CD4-positive, alpha-beta T cell (primary cell): ENCODE measurements around the gene RBP3. TPM values are rescaled to one million over a fixed set of nuclear protein-coding genes. Genes with fewer than 3 reads are reported as not detected.

Experiments used
- ATAC-seq: fragments of 200-7000 bp; cut with Tn5 transposase; one replicate; pipeline ENCODE4 v1.10.0; 2022; ENCODE audit warnings: mild to moderate bottlenecking; ENCODE audit not compliant: poor library complexity
- CTCF ChIA-PET: fragments of 350-600 bp; sonication (Branson Sonifier 250); formaldehyde crosslinking; loops from one replicate; lab custom pipeline; 2021; ENCODE audit warnings: antibody characterized with exemption, inconsistent platforms; lab: Charles Lee
- POLR2A ChIA-PET: fragments of 350-600 bp; sonication (Branson Sonifier 250); formaldehyde crosslinking; loops from one replicate; lab custom pipeline; 2021; ENCODE audit warnings: antibody characterized with exemption, inconsistent platforms; lab: Charles Lee
- DNase-seq, 14 experiments: peaks; one replicate each; pipeline ENCODE4 v3.0.0-alpha.2; 2013 to 2020; ENCODE audit warnings: mixed read lengths in 2 of 14
- H3K27ac ChIP-seq, 2 donors: one replicate each; pipeline versions ENCODE4 v1.5.1 to v1.7.0; 2013; ENCODE audit warnings: low read length in 2 of 2, low read depth in 1 of 2, mild to moderate bottlenecking in 1 of 2
- H3K27me3 ChIP-seq, 2 experiments: 1 replicate in 1 of 2; 2 replicates in 1 of 2; pipeline versions ENCODE4 v1.6.1 to v1.7.0; 2013; ENCODE audit warnings: low read length in 2 of 2, control low read depth in 1 of 2, mild to moderate bottlenecking in 1 of 2, moderate library complexity in 1 of 2; ENCODE audit not compliant: insufficient read depth in 2 of 2, control insufficient read depth in 1 of 2
- H3K36me3 ChIP-seq: one replicate; pipeline ENCODE4 v1.6.1; 2013; ENCODE audit warnings: low read length, control low read depth; ENCODE audit not compliant: insufficient read depth
- H3K4me1 ChIP-seq: one replicate; pipeline ENCODE4 v1.6.1; 2013; ENCODE audit warnings: low read length, control low read depth; ENCODE audit not compliant: insufficient read depth
- H3K4me3 ChIP-seq: one replicate; pipeline ENCODE4 v1.5.1; 2013; ENCODE audit warnings: mild to moderate bottlenecking, low read length, moderate library complexity
- H3K9me3 ChIP-seq, 2 experiments: 1 replicate in 1 of 2; 2 replicates in 1 of 2; pipeline versions ENCODE4 v1.6.1 to v1.7.0; 2013; ENCODE audit warnings: low read length in 2 of 2, mild to moderate bottlenecking in 2 of 2, control low read depth in 1 of 2, moderate library complexity in 1 of 2; ENCODE audit not compliant: control insufficient read depth in 1 of 2, insufficient read depth in 1 of 2
- H3K27ac Mint-ChIP-seq: one replicate; pipeline ENCODE4 v1.8.0; 2020; ENCODE audit warnings: mixed read lengths
- H3K27me3 Mint-ChIP-seq: one replicate; pipeline ENCODE4 v1.8.0; 2021; ENCODE audit warnings: mixed read lengths
- H3K36me3 Mint-ChIP-seq: one replicate; pipeline ENCODE4 v1.8.0; 2021; ENCODE audit warnings: low read depth, mixed read lengths
- H3K4me1 Mint-ChIP-seq: one replicate; pipeline ENCODE4 v1.8.0; 2021; ENCODE audit warnings: low read depth, mixed read lengths
- H3K4me3 Mint-ChIP-seq: one replicate; pipeline ENCODE4 v1.8.0; 2020; ENCODE audit warnings: mild to moderate bottlenecking, mixed read lengths
- H3K9me3 Mint-ChIP-seq: one replicate; pipeline ENCODE4 v1.8.0; 2020; ENCODE audit warnings: mixed read lengths
- CTCF ChIP-seq: fragments of 200-600 bp; IDR thresholded peaks from one replicate; pipeline ENCODE4 v1.8.0; 2022; ENCODE audit warnings: antibody characterized with exemption, mild to moderate bottlenecking
- intact Hi-C, 2 experiments: fragments of 100-400 bp; cut with DNase I in 1 of 2; cut with micrococcal nuclease in 1 of 2; formaldehyde crosslinking; loops; one replicate each; pipeline versions ENCODE4 v1.15.1 to v1.9.0; 2023 to 2025; cut with DNase I, micrococcal nuclease
- total RNA-seq, 174 experiments: library from RNA in 2 of 174; stranded (reverse) in 2 of 174; gene quantifications; one replicate each; pipeline ENCODE4 v1.2.3 and lab custom pipeline; 2021 to 2026

The RBP3 gene
- total RNA-seq, 2 experiments from 2014 or later = not detected

- Histone ChIP-seq H3K36me3 (no peaks in the 10 kb centered on the region), H3K27ac (no peak overlapping the region), H3K27me3 (no peaks in the 10 kb centered on the region), H3K4me3 (no peak overlapping the region), H3K4me1 (no peaks in the 10 kb centered on the region), H3K9me3 (no peaks in the 10 kb centered on the region)
- intact Hi-C loops = no loop called here
- no peak for TF ChIP-seq CTCF
- ChIA-PET POLR2A (no interaction called here), CTCF (no interaction called here)
- no peak for ATAC-seq
- Mint-ChIP-seq H3K27ac (no peak overlapping the region), H3K4me1 (no peaks in the 10 kb centered on the region), H3K27me3 (no peaks in the 10 kb centered on the region), H3K36me3 (no peaks in the 10 kb centered on the region), H3K4me3 (no peak overlapping the region), H3K9me3 (no peaks in the 10 kb centered on the region)
- DNase-seq = no peak
These were observed 8.5 kb downstream of the RBP3 start for GRCh38 chr10:47356708-47357107.

- no peaks in the 10 kb centered on the region for H3K27me3 Mint-ChIP-seq
- DNase-seq (no peak), ATAC-seq (no peak)
- no peaks in the 10 kb centered on the region for H3K9me3 Mint-ChIP-seq
- POLR2A ChIA-PET = no interaction called here
- H3K4me3 ChIP-seq = no peak overlapping the region
- H3K4me3 Mint-ChIP-seq = no peak overlapping the region
- H3K36me3 ChIP-seq = no peaks in the 10 kb centered on the region
- intact Hi-C loops = no loop called here
- H3K27me3 ChIP-seq = no peaks in the 10 kb centered on the region
- no peaks in the 10 kb centered on the region for H3K4me1 ChIP-seq
- no peaks in the 10 kb centered on the region for H3K4me1 Mint-ChIP-seq
- no peak for TF ChIP-seq CTCF
- no peak overlapping the region for H3K27ac ChIP-seq
- H3K36me3 Mint-ChIP-seq = no peaks in the 10 kb centered on the region
- CTCF ChIA-PET = no interaction called here
- no peak overlapping the region for H3K27ac Mint-ChIP-seq
- no peaks in the 10 kb centered on the region for H3K9me3 ChIP-seq
These were observed 9.0 kb downstream of the RBP3 start for GRCh38 chr10:47357131-47357582.

- CTCF ChIA-PET = no interaction called here
- no peaks in the 10 kb centered on the region for H3K9me3 ChIP-seq
- no peak overlapping the region for H3K27ac Mint-ChIP-seq
- no peaks in the 10 kb centered on the region for H3K4me1 Mint-ChIP-seq
- H3K4me3 ChIP-seq = no peak overlapping the region
- H3K27me3 ChIP-seq = no peaks in the 10 kb centered on the region
- H3K36me3 Mint-ChIP-seq = no peaks in the 10 kb centered on the region
- no peak overlapping the region for H3K27ac ChIP-seq
- no peak for ATAC-seq
- H3K27me3 Mint-ChIP-seq = no peaks in the 10 kb centered on the region
- H3K36me3 ChIP-seq = no peaks in the 10 kb centered on the region
- no peak for DNase-seq
- POLR2A ChIA-PET = no interaction called here
- no peak overlapping the region for H3K4me3 Mint-ChIP-seq
- no peaks in the 10 kb centered on the region for H3K9me3 Mint-ChIP-seq
- no peaks in the 10 kb centered on the region for H3K4me1 ChIP-seq
- intact Hi-C loops = no loop called here
- no peak for TF ChIP-seq CTCF
These were observed 9.7 kb downstream of the RBP3 start for GRCh38 chr10:47357911-47358310.
